GM21526 (cell line): Measurements from ENCODE around the gene CD2.
A peak's percentile ranks its signal among the peaks of the same experiment; 100 is the strongest.

Experiments used
- ATAC-seq: cut with Tn5 transposase; IDR thresholded peaks from one replicate; pipeline ENCODE4 v1.9.1; 2021; ENCODE audit warnings: moderate library complexity; ENCODE audit not compliant: unreplicated experiment, low FRiP score

The CD2 gene

GRCh38 chr1:116726872-116727820 lies 27.1 kb upstream of the CD2 start:
- no peak for ATAC-seq

- ATAC-seq, result no peak
These were observed 22.8 kb upstream of the CD2 start for GRCh38 chr1:116731439-116731838.

- ATAC-seq, result no peak
These were observed 21.5 kb upstream of the CD2 start for GRCh38 chr1:116732726-116733125.

- no peak for ATAC-seq
These were observed 20.5 kb upstream of the CD2 start for GRCh38 chr1:116733476-116734365.

GRCh38 chr1:116735246-116735645 lies 19.0 kb upstream of the CD2 start:
- no peak for ATAC-seq

GRCh38 chr1:116737020-116737854 lies 17.0 kb upstream of the CD2 start:
- peak; percentile 49 for ATAC-seq

- ATAC-seq, result peak; percentile 16
These were observed 16.3 kb upstream of the CD2 start for GRCh38 chr1:116737855-116738321.

GRCh38 chr1:116738673-116739370 lies 15.4 kb upstream of the CD2 start:
- ATAC-seq, result peak; percentile 44

GRCh38 chr1:116739371-116740012 lies 14.7 kb upstream of the CD2 start:
- no peak for ATAC-seq

GRCh38 chr1:116740296-116740695 lies 13.9 kb upstream of the CD2 start:
- no peak for ATAC-seq

GRCh38 chr1:116740746-116741145 lies 13.5 kb upstream of the CD2 start:
- ATAC-seq, result no peak

GRCh38 chr1:116741836-116742565 lies 12.2 kb upstream of the CD2 start:
- no peak for ATAC-seq

GRCh38 chr1:116743535-116743934 lies 10.7 kb upstream of the CD2 start:
- ATAC-seq, result no peak

GRCh38 chr1:116748272-116748671 lies 6.0 kb upstream of the CD2 start:
- no peak for ATAC-seq

- no peak for ATAC-seq
These were observed 3.1 kb upstream of the CD2 start for GRCh38 chr1:116751146-116751545.

GRCh38 chr1:116751621-116752020 lies 2.6 kb upstream of the CD2 start:
- no peak for ATAC-seq

- no peak for ATAC-seq
These were observed 918 bp upstream of the CD2 start for GRCh38 chr1:116753312-116753711.

- no peak for ATAC-seq
These were observed 836 bp downstream of the CD2 start for GRCh38 chr1:116755066-116755465.

- ATAC-seq, result no peak
These were observed 1.5 kb downstream of the CD2 start for GRCh38 chr1:116755681-116756080.
